Measurements from ENCODE around the gene CYP2U1. TPM values are rescaled to one million over a fixed set of nuclear protein-coding genes. Genes with fewer than 3 reads are reported as not detected.
"Not testable (repeated sequence)": the region's sequence is repeated elsewhere in the genome, so short reads cannot be mapped to it uniquely, and the experiment has no call there.

Gene CYP2U1
- polyA plus RNA-seq, 2 donors, result 0.77 to 1.6 TPM

DNA sequence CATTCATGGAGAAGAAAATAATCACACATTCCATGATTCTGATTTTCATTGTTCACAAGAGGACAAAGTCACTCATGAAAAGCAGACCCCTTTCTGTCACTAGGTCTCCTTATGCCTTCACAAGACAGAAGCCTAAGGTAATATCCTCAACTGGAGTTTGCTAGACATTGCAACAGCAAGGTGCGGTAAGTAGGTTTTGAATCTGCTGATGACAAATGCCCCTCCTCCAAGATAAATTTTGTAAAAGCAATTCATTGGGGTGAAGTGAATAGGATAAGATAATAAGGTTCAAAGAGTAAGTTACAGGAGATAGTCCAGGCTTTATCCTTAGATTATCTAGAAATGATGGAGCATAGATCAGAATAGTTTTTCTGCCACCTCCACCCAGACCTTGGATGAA is 16.1 kb upstream of the CYP2U1 start:
- H3K4me1 ChIP-seq (ENCODE audit: control insufficient read depth in 2 of 2, insufficient read depth in 2 of 2, low read length in 1 of 2), result no peaks in the 10 kb centered on the region
- 83 to 95% methylated on average over 1 of the region's 1 CpG for WGBS, 2 donors
- H3K36me3 ChIP-seq (ENCODE audit: control insufficient read depth in 2 of 2, insufficient read depth in 2 of 2, low read length in 1 of 2), result no peaks in the 10 kb centered on the region
- no peak overlapping the region for H3K27ac ChIP-seq (ENCODE audit: low read depth in 2 of 2, low read length in 1 of 2)
- H3K4me3 ChIP-seq (ENCODE audit: low read depth in 1 of 2, low read length in 2 of 2), result no peak overlapping the region
- H3K9me3 ChIP-seq (ENCODE audit: control insufficient read depth in 2 of 2, insufficient read depth in 1 of 2, low read depth in 1 of 2, low read length in 1 of 2), result no peaks in the 10 kb centered on the region
- H3K27me3 ChIP-seq (ENCODE audit: control insufficient read depth in 1 of 2, insufficient read depth in 2 of 2, low read length in 2 of 2), result no peaks in the 10 kb centered on the region

DNA sequence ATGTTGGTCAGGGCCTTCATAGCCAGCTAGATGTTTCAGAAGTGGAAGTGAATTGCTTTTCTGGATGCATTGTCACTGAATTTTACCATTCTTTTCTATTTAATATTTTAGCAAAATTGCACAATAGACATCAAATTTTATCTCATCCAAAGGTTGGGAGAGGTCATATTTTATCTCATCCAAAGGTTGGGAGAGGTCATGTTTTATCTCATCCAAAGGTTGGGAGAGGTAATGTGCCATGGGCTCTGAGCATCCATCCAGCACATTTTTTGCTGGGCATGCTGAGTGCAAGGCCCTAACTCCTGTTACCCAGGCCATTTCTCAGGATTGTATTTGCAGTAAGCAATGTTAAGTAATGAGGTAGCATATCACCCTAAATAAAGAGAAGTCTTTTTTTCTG is 14.7 kb upstream of the CYP2U1 start:
- peaks cover 0 to 5% of the 10 kb centered on the region in 2 donors for H3K9me3 ChIP-seq (ENCODE audit: control insufficient read depth in 2 of 2, insufficient read depth in 1 of 2, low read depth in 1 of 2, low read length in 1 of 2)
- H3K4me1 ChIP-seq (ENCODE audit: control insufficient read depth in 2 of 2, insufficient read depth in 2 of 2, low read length in 1 of 2), result no peaks in the 10 kb centered on the region
- no peaks in the 10 kb centered on the region for H3K27me3 ChIP-seq (ENCODE audit: control insufficient read depth in 1 of 2, insufficient read depth in 2 of 2, low read length in 2 of 2)
- no peak overlapping the region for H3K4me3 ChIP-seq (ENCODE audit: low read depth in 1 of 2, low read length in 2 of 2)
- no peak overlapping the region for H3K27ac ChIP-seq (ENCODE audit: low read depth in 2 of 2, low read length in 1 of 2)
- H3K36me3 ChIP-seq (ENCODE audit: control insufficient read depth in 2 of 2, insufficient read depth in 2 of 2, low read length in 1 of 2), result no peaks in the 10 kb centered on the region

DNA sequence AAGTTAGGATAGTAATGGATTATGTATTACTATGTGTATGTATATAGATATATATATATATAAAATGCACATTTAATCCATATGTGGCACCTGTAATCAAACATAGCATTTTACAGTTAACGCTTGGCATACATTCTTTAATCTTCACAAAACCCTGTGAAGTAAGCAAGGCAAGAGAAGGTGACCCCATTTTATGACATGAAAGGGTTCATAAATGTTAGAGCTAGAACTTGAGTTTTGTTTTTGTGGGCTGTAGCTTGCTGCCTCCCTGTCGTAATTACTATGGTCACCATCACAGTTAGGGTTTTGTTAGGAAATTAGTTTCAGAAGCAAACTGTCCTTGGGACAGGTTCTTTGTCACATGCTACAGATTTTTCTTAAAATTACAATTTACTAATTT is 13.8 kb upstream of the CYP2U1 start:
- Histone ChIP-seq H3K9me3 (ENCODE audit: control insufficient read depth in 2 of 2, insufficient read depth in 1 of 2, low read depth in 1 of 2, low read length in 1 of 2) (peaks cover 0 to 6% of the 10 kb centered on the region in 2 donors), H3K27ac (ENCODE audit: low read depth in 2 of 2, low read length in 1 of 2) (no peak overlapping the region), H3K4me3 (ENCODE audit: low read depth in 1 of 2, low read length in 2 of 2) (no peak overlapping the region), H3K4me1 (ENCODE audit: control insufficient read depth in 2 of 2, insufficient read depth in 2 of 2, low read length in 1 of 2) (no peaks in the 10 kb centered on the region), H3K27me3 (ENCODE audit: control insufficient read depth in 1 of 2, insufficient read depth in 2 of 2, low read length in 2 of 2) (no peaks in the 10 kb centered on the region), H3K36me3 (ENCODE audit: control insufficient read depth in 2 of 2, insufficient read depth in 2 of 2, low read length in 1 of 2) (no peaks in the 10 kb centered on the region)
- WGBS, 2 donors, result 94 to 97% methylated on average over 2 of the region's 2 CpGs

DNA sequence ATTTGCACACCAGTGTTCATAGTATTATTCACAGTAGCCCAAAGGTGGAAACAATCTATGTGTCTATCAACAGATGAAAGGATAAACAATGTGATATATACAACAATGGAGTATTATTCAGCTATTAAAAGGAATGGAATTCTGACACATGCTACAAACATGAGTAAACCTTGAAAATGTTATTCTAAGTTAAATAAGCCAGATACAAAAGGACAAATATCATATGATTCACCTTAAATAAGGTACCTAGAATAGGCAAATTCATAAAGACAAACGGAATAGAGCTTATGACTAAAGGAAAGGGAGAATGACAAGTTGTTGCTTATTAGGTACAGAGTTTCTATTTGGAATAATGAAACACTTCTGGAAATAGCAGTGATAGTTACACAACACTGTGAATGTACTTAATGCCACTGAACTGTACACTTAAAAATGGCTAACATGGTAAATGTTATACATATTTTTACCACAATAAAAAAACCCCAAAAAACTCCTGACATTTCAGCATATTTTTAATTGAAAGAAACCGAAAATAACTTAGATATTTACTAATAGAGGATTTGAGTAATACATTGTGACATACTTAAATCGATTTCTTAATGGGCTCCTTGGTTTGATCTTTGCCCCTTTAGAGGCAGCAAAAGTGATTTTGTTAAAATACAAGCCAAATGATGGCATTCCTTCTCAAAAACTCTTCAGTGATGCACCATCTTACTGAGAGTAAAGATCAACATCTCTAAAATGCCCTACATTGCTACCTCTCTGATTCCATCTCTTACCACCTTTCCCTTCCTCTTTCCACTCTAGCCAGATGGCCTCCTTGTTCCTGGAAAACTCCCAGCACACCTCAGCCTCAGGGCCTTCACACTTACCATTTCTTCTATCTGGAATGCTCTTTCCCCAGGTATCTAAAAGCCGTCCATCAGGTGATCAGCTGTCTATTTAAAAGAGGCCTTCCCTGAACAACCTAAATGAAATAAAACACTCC is 8.6 kb upstream of the CYP2U1 start:
- Histone ChIP-seq H3K27ac (ENCODE audit: low read depth in 2 of 2, low read length in 1 of 2) (no peak overlapping the region), H3K4me3 (ENCODE audit: low read depth in 1 of 2, low read length in 2 of 2) (no peak overlapping the region), H3K36me3 (ENCODE audit: control insufficient read depth in 2 of 2, insufficient read depth in 2 of 2, low read length in 1 of 2) (no peaks in the 10 kb centered on the region), H3K4me1 (ENCODE audit: control insufficient read depth in 2 of 2, insufficient read depth in 2 of 2, low read length in 1 of 2) (no peaks in the 10 kb centered on the region), H3K9me3 (ENCODE audit: control insufficient read depth in 2 of 2, insufficient read depth in 1 of 2, low read depth in 1 of 2, low read length in 1 of 2) (peaks cover 0 to 6% of the 10 kb centered on the region in 2 donors), H3K27me3 (ENCODE audit: control insufficient read depth in 1 of 2, insufficient read depth in 2 of 2, low read length in 2 of 2) (no peaks in the 10 kb centered on the region)
- WGBS, 2 donors, result 65 to 81% methylated on average over 4 of the region's 4 CpGs

DNA sequence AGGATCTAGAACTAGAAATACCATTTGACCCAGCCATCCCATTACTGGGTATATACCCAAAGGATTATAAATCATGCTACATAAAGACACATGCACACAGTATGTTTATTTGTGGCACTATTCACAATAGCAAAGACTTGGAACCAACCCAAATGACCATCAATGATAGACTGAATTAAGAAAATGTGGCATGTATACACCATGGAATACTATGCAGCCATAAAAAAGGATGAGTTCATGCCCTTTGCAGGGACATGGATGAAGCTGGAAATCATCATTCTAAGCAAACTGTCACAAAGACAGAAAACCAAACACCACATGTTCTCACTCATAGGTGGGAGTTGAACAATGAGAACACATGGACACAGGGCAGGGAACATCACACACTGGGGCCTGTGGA is 5.6 kb upstream of the CYP2U1 start:
- H3K36me3 ChIP-seq (ENCODE audit: control insufficient read depth in 2 of 2, insufficient read depth in 2 of 2, low read length in 1 of 2); H3K4me3 ChIP-seq (ENCODE audit: low read depth in 1 of 2, low read length in 2 of 2); H3K9me3 ChIP-seq (ENCODE audit: control insufficient read depth in 2 of 2, insufficient read depth in 1 of 2, low read depth in 1 of 2, low read length in 1 of 2); H3K27me3 ChIP-seq (ENCODE audit: control insufficient read depth in 1 of 2, insufficient read depth in 2 of 2, low read length in 2 of 2); H3K4me1 ChIP-seq (ENCODE audit: control insufficient read depth in 2 of 2, insufficient read depth in 2 of 2, low read length in 1 of 2); H3K27ac ChIP-seq (ENCODE audit: low read depth in 2 of 2, low read length in 1 of 2): not testable (repeated sequence)

DNA sequence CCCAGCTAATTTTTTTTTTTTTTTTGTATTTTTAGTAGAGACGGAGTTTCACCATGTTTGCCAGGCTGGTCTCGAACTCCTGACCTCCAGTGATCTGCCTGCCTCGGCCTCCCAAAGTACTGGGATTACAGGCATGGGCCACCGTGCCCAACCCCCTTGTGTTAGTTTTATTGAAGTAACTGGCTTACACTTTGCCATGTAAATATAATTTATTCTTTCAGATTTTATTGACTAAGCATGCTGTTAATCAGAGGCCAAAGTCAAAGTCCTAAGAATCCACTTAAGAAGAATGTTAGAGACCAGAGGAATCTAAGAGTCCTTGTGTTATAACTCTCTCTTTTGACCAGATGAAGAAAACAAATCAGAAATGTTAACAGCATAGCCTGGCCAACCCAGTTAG is 4.5 kb upstream of the CYP2U1 start:
- WGBS, 2 donors, result 70 to 83% methylated on average over 4 of the region's 4 CpGs
- H3K27ac ChIP-seq (ENCODE audit: low read depth in 2 of 2, low read length in 1 of 2); H3K4me1 ChIP-seq (ENCODE audit: control insufficient read depth in 2 of 2, insufficient read depth in 2 of 2, low read length in 1 of 2); H3K4me3 ChIP-seq (ENCODE audit: low read depth in 1 of 2, low read length in 2 of 2); H3K27me3 ChIP-seq (ENCODE audit: control insufficient read depth in 1 of 2, insufficient read depth in 2 of 2, low read length in 2 of 2); H3K36me3 ChIP-seq (ENCODE audit: control insufficient read depth in 2 of 2, insufficient read depth in 2 of 2, low read length in 1 of 2); H3K9me3 ChIP-seq (ENCODE audit: control insufficient read depth in 2 of 2, insufficient read depth in 1 of 2, low read depth in 1 of 2, low read length in 1 of 2): not testable (repeated sequence)

DNA sequence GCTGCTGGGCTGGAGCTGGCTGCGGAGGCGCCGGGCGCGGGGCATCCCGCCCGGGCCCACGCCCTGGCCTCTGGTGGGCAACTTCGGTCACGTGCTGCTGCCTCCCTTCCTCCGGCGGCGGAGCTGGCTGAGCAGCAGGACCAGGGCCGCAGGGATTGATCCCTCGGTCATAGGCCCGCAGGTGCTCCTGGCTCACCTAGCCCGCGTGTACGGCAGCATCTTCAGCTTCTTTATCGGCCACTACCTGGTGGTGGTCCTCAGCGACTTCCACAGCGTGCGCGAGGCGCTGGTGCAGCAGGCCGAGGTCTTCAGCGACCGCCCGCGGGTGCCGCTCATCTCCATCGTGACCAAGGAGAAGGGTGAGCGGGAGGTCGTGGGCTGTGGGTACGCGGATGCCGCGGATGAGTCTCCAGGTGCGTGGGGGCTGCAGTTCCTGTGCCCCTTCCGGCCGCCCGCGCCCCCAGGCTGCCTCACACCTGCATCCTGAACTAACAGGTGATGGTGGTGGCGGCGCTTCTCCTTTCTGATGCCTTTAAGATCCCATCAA is 499 bp downstream of the CYP2U1 start:
- Histone ChIP-seq H3K36me3 (ENCODE audit: control insufficient read depth in 2 of 2, insufficient read depth in 2 of 2, low read length in 1 of 2) (no peaks in the 10 kb centered on the region), H3K9me3 (ENCODE audit: control insufficient read depth in 2 of 2, insufficient read depth in 1 of 2, low read depth in 1 of 2, low read length in 1 of 2) (no peaks in the 10 kb centered on the region), H3K27me3 (ENCODE audit: control insufficient read depth in 1 of 2, insufficient read depth in 2 of 2, low read length in 2 of 2) (no peaks in the 10 kb centered on the region), H3K4me1 (ENCODE audit: control insufficient read depth in 2 of 2, insufficient read depth in 2 of 2, low read length in 1 of 2) (peaks cover 2 to 6% of the 10 kb centered on the region in 2 donors), H3K27ac (ENCODE audit: low read depth in 2 of 2, low read length in 1 of 2) (peak overlapping the region; percentile 11 to 84), H3K4me3 (ENCODE audit: low read depth in 1 of 2, low read length in 2 of 2) (peak overlapping the region; percentile 67 to 69)
- 2 to 3% methylated on average over 43 to 45 of the region's 45 CpGs for WGBS, 2 donors

DNA sequence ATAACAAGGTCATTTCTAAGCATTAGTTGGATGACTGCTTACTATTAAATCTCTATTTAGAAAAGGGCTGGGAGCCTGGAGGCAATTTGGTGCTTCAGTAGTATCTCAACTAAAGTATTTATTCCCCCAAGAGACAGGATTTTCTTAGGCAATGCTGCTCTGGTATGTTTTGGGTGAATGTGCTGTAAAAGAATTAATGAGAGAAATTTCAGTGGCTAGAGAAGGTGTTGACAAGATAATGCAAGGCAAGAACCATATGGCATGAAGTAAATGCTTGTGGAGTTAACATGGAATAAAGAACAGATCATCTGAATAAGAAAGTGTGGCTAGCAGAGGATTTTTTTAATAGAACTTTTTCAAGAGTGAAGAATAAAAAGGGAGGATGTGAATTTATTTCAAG is 3.9 kb downstream of the CYP2U1 start:
- Histone ChIP-seq H3K36me3 (ENCODE audit: control insufficient read depth in 2 of 2, insufficient read depth in 2 of 2, low read length in 1 of 2) (no peaks in the 10 kb centered on the region), H3K9me3 (ENCODE audit: control insufficient read depth in 2 of 2, insufficient read depth in 1 of 2, low read depth in 1 of 2, low read length in 1 of 2) (no peaks in the 10 kb centered on the region), H3K4me3 (ENCODE audit: low read depth in 1 of 2, low read length in 2 of 2) (no peak overlapping the region), H3K4me1 (ENCODE audit: control insufficient read depth in 2 of 2, insufficient read depth in 2 of 2, low read length in 1 of 2) (peaks cover 2 to 6% of the 10 kb centered on the region in 2 donors), H3K27me3 (ENCODE audit: control insufficient read depth in 1 of 2, insufficient read depth in 2 of 2, low read length in 2 of 2) (no peaks in the 10 kb centered on the region), H3K27ac (ENCODE audit: low read depth in 2 of 2, low read length in 1 of 2) (no peak overlapping the region)

DNA sequence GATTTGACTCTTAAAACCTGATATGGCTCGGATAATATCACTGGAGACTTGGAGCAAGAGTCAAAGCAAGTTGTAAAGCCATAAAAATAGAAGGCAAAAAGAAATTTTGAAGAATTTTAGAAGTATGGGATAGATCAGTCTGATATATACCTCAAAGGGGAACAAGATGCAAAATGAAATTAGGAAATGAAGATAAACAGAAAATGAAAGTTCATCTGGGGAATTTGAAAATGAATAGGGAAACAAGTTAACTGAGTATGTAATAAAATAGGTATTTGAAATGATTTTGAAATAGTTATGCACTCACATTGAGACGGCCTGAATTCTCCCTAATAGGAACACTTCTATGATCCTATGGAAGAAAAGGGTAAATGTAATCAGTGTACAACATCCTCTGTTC is 5.7 kb downstream of the CYP2U1 start:
- Histone ChIP-seq H3K4me1 (ENCODE audit: control insufficient read depth in 2 of 2, insufficient read depth in 2 of 2, low read length in 1 of 2) (peaks cover 2 to 3% of the 10 kb centered on the region in 2 donors), H3K27me3 (ENCODE audit: control insufficient read depth in 1 of 2, insufficient read depth in 2 of 2, low read length in 2 of 2) (no peaks in the 10 kb centered on the region), H3K27ac (ENCODE audit: low read depth in 2 of 2, low read length in 1 of 2) (no peak overlapping the region), H3K4me3 (ENCODE audit: low read depth in 1 of 2, low read length in 2 of 2) (no peak overlapping the region), H3K36me3 (ENCODE audit: control insufficient read depth in 2 of 2, insufficient read depth in 2 of 2, low read length in 1 of 2) (no peaks in the 10 kb centered on the region), H3K9me3 (ENCODE audit: control insufficient read depth in 2 of 2, insufficient read depth in 1 of 2, low read depth in 1 of 2, low read length in 1 of 2) (no peaks in the 10 kb centered on the region)
- 88 to 91% methylated on average over 2 of the region's 2 CpGs for WGBS, 2 donors

DNA sequence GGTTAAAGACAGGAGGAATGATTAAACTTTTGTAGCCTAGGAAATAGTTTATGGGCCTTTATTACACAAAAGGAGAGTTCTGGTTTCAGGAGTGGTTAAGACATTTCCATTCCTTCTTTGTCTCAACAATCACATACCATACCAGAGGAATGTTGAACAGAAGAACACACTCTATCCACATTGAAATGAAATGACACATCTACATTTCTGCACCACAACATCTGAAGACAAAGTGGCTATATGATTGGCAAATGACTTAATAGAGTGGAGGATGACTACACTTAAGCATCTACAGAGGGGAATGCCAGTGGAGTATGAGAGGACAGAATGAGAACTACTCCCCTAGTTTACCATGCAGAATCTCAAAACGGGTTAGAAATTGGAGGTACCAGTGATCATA is 8.0 kb downstream of the CYP2U1 start:
- Histone ChIP-seq H3K36me3 (ENCODE audit: control insufficient read depth in 2 of 2, insufficient read depth in 2 of 2, low read length in 1 of 2) (no peaks in the 10 kb centered on the region), H3K4me3 (ENCODE audit: low read depth in 1 of 2, low read length in 2 of 2) (no peak overlapping the region), H3K4me1 (ENCODE audit: control insufficient read depth in 2 of 2, insufficient read depth in 2 of 2, low read length in 1 of 2) (peaks cover 0 to 2% of the 10 kb centered on the region in 2 donors), H3K27ac (ENCODE audit: low read depth in 2 of 2, low read length in 1 of 2) (no peak overlapping the region), H3K9me3 (ENCODE audit: control insufficient read depth in 2 of 2, insufficient read depth in 1 of 2, low read depth in 1 of 2, low read length in 1 of 2) (no peaks in the 10 kb centered on the region), H3K27me3 (ENCODE audit: control insufficient read depth in 1 of 2, insufficient read depth in 2 of 2, low read length in 2 of 2) (no peaks in the 10 kb centered on the region)
- 90 to 91% methylated on average over 1 of the region's 1 CpG for WGBS, 2 donors

Data from esophagus (tissue), 2 donors.